ENCODE data around the gene ALDOC. TPM values are rescaled to one million over a fixed set of nuclear protein-coding genes. Genes with fewer than 3 reads are reported as not detected.

The ALDOC gene
- total and polyA plus RNA-seq, 2 of the 13 experiments (the other 11 are each of a cell fraction or from before 2014, with no cell fraction given) = 15.4 to 60.9 TPM

- TF ChIP-seq ZNF318 (CRISPR knock-in tag; IDR thresholded peaks at IDR 0.05) (no peak), ZFP36 (IDR thresholded peaks at IDR 0.05; ENCODE audit: borderline replicate concordance, low read depth, low read length, partially characterized antibody) (no peak), SIN3A (IDR thresholded peaks at IDR 0.05; ENCODE audit: borderline replicate concordance, low read depth, low read length) (no peak), ZNF207 (IDR thresholded peaks at IDR 0.05; ENCODE audit: borderline replicate concordance) (no peak), MXD3 (CRISPR knock-in tag; IDR thresholded peaks at IDR 0.05) (no peak), ELF1 (CRISPR knock-in tag; IDR thresholded peaks at IDR 0.05) (no peak)
Observed at GRCh38 chr17:28623696-28624095, 47.0 kb upstream of the ALDOC start (continued).
